SU-DHL-6 (cell line): ENCODE data around the gene TECPR2.

ENCODE experiments used
- H2AFZ ChIP-seq: fragments of 200-600 bp; sonication (generic); 2 replicates; pipeline ENCODE4 v1.6.1; 2014; ENCODE audit warnings: low read depth, mild to moderate bottlenecking, moderate library complexity, mixed read lengths, antibody characterized with exemption, low read length; ENCODE audit not compliant: severe bottlenecking
- H3F3A ChIP-seq: fragments of 200-600 bp; shearing (Covaris generic); 2 replicates; pipeline ENCODE4 v1.6.0; 2016; ENCODE audit warnings: antibody characterized with exemption, mild to moderate bottlenecking; ENCODE audit not compliant: insufficient read depth
- H3K27ac ChIP-seq: fragments of 200-600 bp; sonication (generic); 2 replicates; pipeline ENCODE4 v1.5.1; 2016; ENCODE audit warnings: low read depth, mild to moderate bottlenecking, low read length, moderate library complexity, mixed read lengths
- H3K27me3 ChIP-seq: fragments of 200-600 bp; sonication (generic), shearing (Covaris generic); 2 replicates; pipeline ENCODE4 v1.6.0; 2014; ENCODE audit warnings: mild to moderate bottlenecking, low read length
- H3K36me3 ChIP-seq: fragments of 200-600 bp; sonication (generic); 2 replicates; pipeline ENCODE4 v1.6.1; 2014; ENCODE audit warnings: mild to moderate bottlenecking, low read length, mixed read lengths
- H3K4me2 ChIP-seq: fragments of 300-600, 200-600 bp; shearing (Covaris generic), sonication (generic); 2 replicates; pipeline ENCODE4 v1.6.0; 2014; ENCODE audit warnings: low read length, low read depth, mild to moderate bottlenecking; ENCODE audit not compliant: poor library complexity, severe bottlenecking
- H3K4me3 ChIP-seq: fragments of 200-600 bp; sonication (generic); 2 replicates; pipeline ENCODE4 v1.5.1; 2014; ENCODE audit warnings: antibody characterized with exemption, low read length, mild to moderate bottlenecking, mixed read lengths; ENCODE audit not compliant: insufficient read depth, poor library complexity, severe bottlenecking
- H3K79me2 ChIP-seq: fragments of 200-600 bp; sonication (generic); 2 replicates; pipeline ENCODE4 v1.6.1; 2014; ENCODE audit warnings: mild to moderate bottlenecking, low read length, moderate library complexity; ENCODE audit not compliant: insufficient read depth
- H3K9ac ChIP-seq: fragments of 200-600 bp; sonication (generic); 2 replicates; pipeline ENCODE4 v1.7.0; 2014; ENCODE audit warnings: mild to moderate bottlenecking, low read length
- H3K9me2 ChIP-seq: fragments of 200-600 bp; sonication (generic); replicated peaks from 2 replicates; pipeline ENCODE4 v1.6.1; 2014; ENCODE audit warnings: low read length; ENCODE audit not compliant: insufficient read depth
- H3K9me3 ChIP-seq: fragments of 200-600 bp; sonication (generic); 2 replicates; pipeline ENCODE4 v1.6.1; 2014; ENCODE audit warnings: low read length, mixed read lengths; ENCODE audit not compliant: insufficient read depth
- H4K20me1 ChIP-seq: fragments of 200-600 bp; sonication (generic); 2 replicates; pipeline ENCODE4 v1.6.1; 2014; ENCODE audit warnings: low read depth, mild to moderate bottlenecking, antibody characterized with exemption, low read length, moderate library complexity, mixed read lengths
- CTCF ChIP-seq: fragments of 200-600 bp; sonication (generic); IDR thresholded peaks from one replicate; pipeline ENCODE4 v1.5.1; 2017; ENCODE audit warnings: antibody characterized with exemption, mild to moderate bottlenecking, low read length, moderate library complexity; ENCODE audit not compliant: insufficient read depth, poor library complexity, severe bottlenecking
- EZH2phosphoT487 ChIP-seq: fragments of 200-600 bp; sonication (generic), shearing (Covaris generic); conservative IDR thresholded peaks from 2 replicates; pipeline ENCODE4 v1.6.1; 2018; ENCODE audit warnings: mild to moderate bottlenecking, antibody characterized with exemption, low read length, moderate library complexity, mixed read lengths

Gene TECPR2

GRCh38 chr14:102359341-102359740 lies 3.4 kb upstream of the TECPR2 start:
- Histone ChIP-seq H3K4me3 (no peak overlapping the region), H3K27me3 (no peaks in the 10 kb centered on the region), H2AFZ (no peak overlapping the region), H3K36me3 (no peaks in the 10 kb centered on the region), H3F3A (no peaks in the 10 kb centered on the region; the same call in 1 of the 2 replicates), H3K27ac (no peak overlapping the region), H3K79me2 (no peaks in the 10 kb centered on the region), H3K9ac (no peak overlapping the region), H3K9me2 (no peaks in the 10 kb centered on the region), H3K4me2 (no peak overlapping the region), H3K9me3 (no peaks in the 10 kb centered on the region), H4K20me1 (no peaks in the 10 kb centered on the region)
- TF ChIP-seq CTCF (no peak), EZH2phosphoT487 (no peak)

- H3K9me3 ChIP-seq, result no peaks in the 10 kb centered on the region
- H3K9ac ChIP-seq, result no peak overlapping the region
- H3K27me3 ChIP-seq, result no peaks in the 10 kb centered on the region
- no peak overlapping the region for H2AFZ ChIP-seq
- TF ChIP-seq EZH2phosphoT487 (no peak), CTCF (no peak)
- no peaks in the 10 kb centered on the region for H3K9me2 ChIP-seq
- no peaks in the 10 kb centered on the region; the same call in 1 of the 2 replicates for H3F3A ChIP-seq
- no peaks in the 10 kb centered on the region; the same call in 1 of the 2 replicates for H4K20me1 ChIP-seq
- H3K27ac ChIP-seq, result no peak overlapping the region
- H3K4me3 ChIP-seq, result no peak overlapping the region
- no peaks in the 10 kb centered on the region for H3K79me2 ChIP-seq
- no peaks in the 10 kb centered on the region for H3K36me3 ChIP-seq
- no peak overlapping the region for H3K4me2 ChIP-seq
Observed at GRCh38 chr14:102360388-102360787, 2.4 kb upstream of the TECPR2 start.

DNA sequence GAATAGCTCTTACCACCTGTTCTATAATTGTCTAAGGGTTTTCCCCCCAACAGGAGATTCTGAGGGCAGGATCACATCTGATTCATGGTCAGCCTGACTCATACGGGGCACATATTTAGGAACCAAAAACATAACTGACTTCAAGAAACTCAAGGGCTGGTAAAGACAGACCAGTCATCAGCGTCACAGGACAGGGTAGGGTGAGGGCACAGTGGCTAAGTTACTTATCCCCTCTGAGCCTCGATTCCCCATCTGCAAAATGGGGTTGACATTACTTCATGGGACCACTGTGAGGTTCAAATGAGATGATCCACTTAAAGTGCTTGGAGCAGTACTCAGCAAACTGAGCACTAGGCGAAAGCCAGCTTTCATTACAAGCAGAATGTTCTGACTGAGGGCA lies 657 bp upstream of the TECPR2 start:
- H2AFZ ChIP-seq, result peak overlapping the region; percentile 92

More for the DNA sequence above, 657 bp upstream of the TECPR2 start:
- H3K9me3 ChIP-seq, result no peaks in the 10 kb centered on the region
- peak overlapping the region; percentile 77 for H3K9ac ChIP-seq
- TF ChIP-seq CTCF, result no peak
- no peak for TF ChIP-seq EZH2phosphoT487
- H3K36me3 ChIP-seq, result no peaks in the 10 kb centered on the region
- H3F3A ChIP-seq, result no peaks in the 10 kb centered on the region; the same call in 1 of the 2 replicates
- peak overlapping the region; percentile 90 for H3K4me3 ChIP-seq
- H3K27me3 ChIP-seq, result no peaks in the 10 kb centered on the region
- peak overlapping the region; percentile 78 for H3K4me2 ChIP-seq
- no peaks in the 10 kb centered on the region for H3K79me2 ChIP-seq
- H3K27ac ChIP-seq, result no peak overlapping the region
- H4K20me1 ChIP-seq, result no peaks in the 10 kb centered on the region; the same call in 1 of the 2 replicates
- H3K9me2 ChIP-seq, result no peaks in the 10 kb centered on the region
